Fibroblast of lung (primary cell): ENCODE measurements around the gene ITGB1. TPM values are rescaled to one million over a fixed set of nuclear protein-coding genes. Genes with fewer than 3 reads are reported as not detected.

Experiments used
- DNase-seq, 2 donors: peaks; one replicate each; pipeline versions ENCODE4 v3.0.0 to v3.0.0-alpha.2; 2010; ENCODE audit warnings: low read depth in 2 of 2
- H2AFZ ChIP-seq: 2 replicates; pipeline ENCODE4 v1.5.1; 2012; ENCODE audit warnings: low read length, control low read depth, inconsistent platforms
- H3K27ac ChIP-seq: 2 replicates; pipeline ENCODE4 v1.5.1; 2011; ENCODE audit warnings: low read length, control low read depth; ENCODE audit not compliant: insufficient read depth
- H3K27me3 ChIP-seq: 2 replicates; pipeline ENCODE4 v1.5.1; 2011; ENCODE audit warnings: mild to moderate bottlenecking, low read length; ENCODE audit not compliant: control insufficient read depth, insufficient read depth
- H3K36me3 ChIP-seq: 2 replicates; pipeline ENCODE4 v1.5.1; 2011; ENCODE audit warnings: low read length; ENCODE audit not compliant: control insufficient read depth, insufficient read depth
- H3K4me1 ChIP-seq: 2 replicates; pipeline ENCODE4 v1.5.1; 2011; ENCODE audit warnings: low read length; ENCODE audit not compliant: control insufficient read depth, insufficient read depth; ENCODE audit errors: extremely low read depth
- H3K4me2 ChIP-seq: 2 replicates; pipeline ENCODE4 v1.5.1; 2011; ENCODE audit warnings: low read length, control low read depth; ENCODE audit not compliant: insufficient read depth; ENCODE audit errors: extremely low read depth
- H3K4me3 ChIP-seq, 4 experiments: fragments of 200-600 bp in 1 of 4; sonication (generic) in 1 of 4; replicated peaks in 1 of 4; 2 replicates each; pipeline ENCODE4 v1.5.1; 2011 to 2016; ENCODE audit warnings: low read length in 4 of 4, low read depth in 3 of 4, mild to moderate bottlenecking in 3 of 4, control low read depth in 2 of 4, inconsistent platforms in 1 of 4, mixed read lengths in 1 of 4; ENCODE audit not compliant: insufficient read depth in 1 of 4; ENCODE audit errors: control extremely low read depth in 1 of 4
- H3K79me2 ChIP-seq: 2 replicates; pipeline ENCODE4 v1.5.1; 2012; ENCODE audit warnings: mild to moderate bottlenecking, low read length, inconsistent platforms; ENCODE audit not compliant: control insufficient read depth, insufficient read depth
- H3K9ac ChIP-seq: 2 replicates; pipeline ENCODE4 v1.5.1; 2011; ENCODE audit warnings: mild to moderate bottlenecking, low read length, control low read depth; ENCODE audit not compliant: insufficient read depth
- H3K9me3 ChIP-seq: 2 replicates; pipeline ENCODE4 v1.5.1; 2012; ENCODE audit warnings: low read depth, low read length; ENCODE audit not compliant: control insufficient read depth, insufficient read depth
- H4K20me1 ChIP-seq: 2 replicates; pipeline ENCODE4 v1.5.1; 2011; ENCODE audit warnings: low read length; ENCODE audit not compliant: control insufficient read depth, insufficient read depth; ENCODE audit errors: extremely low read depth
- CTCF ChIP-seq, 2 donors: IDR thresholded peaks in 1 of 2; conservative IDR thresholded peaks in 1 of 2; 1 replicate in 1 of 2; 2 replicates in 1 of 2; pipeline ENCODE4 v1.5.1; 2011 to 2012; ENCODE audit warnings: low read length in 2 of 2, control low read depth in 1 of 2, inconsistent platforms in 1 of 2, low read depth in 1 of 2, mild to moderate bottlenecking in 1 of 2
- EZH2 ChIP-seq: IDR thresholded peaks from 2 replicates; pipeline ENCODE4 v1.5.1; 2012; ENCODE audit warnings: low read length, control low read depth, mild to moderate bottlenecking; ENCODE audit errors: missing control alignments
- polyA plus RNA-seq, 2 donors: library from polyadenylated mRNA; depleted of rRNA in 1 of 2; stranded (reverse) in 1 of 2; unstranded in 1 of 2; fragments of >200 nt; gene quantifications; 2 replicates each; pipeline ENCODE4 v1.2.1, GENCODE V29; 2011 to 2012; ENCODE audit warnings: missing spikeins in 1 of 2
- total RNA-seq: library from RNA; depleted of rRNA; stranded (reverse); fragments of >200 nt; gene quantifications from 2 replicates; pipeline ENCODE4 v1.2.1, GENCODE V29; 2014

Gene ITGB1
- total and polyA plus RNA-seq, 2 donors (not counting 1 experiment from before 2014, with no cell fraction given), result 2,456 to 3,450 TPM

- Histone ChIP-seq H3K36me3 (no peaks in the 10 kb centered on the region), H2AFZ (no peak overlapping the region), H3K4me2 (no peak overlapping the region), H3K4me3 (no peak overlapping the region), H3K9me3 (no peaks in the 10 kb centered on the region), H3K27me3 (no peaks in the 10 kb centered on the region), H4K20me1 (no peaks in the 10 kb centered on the region), H3K9ac (no peak overlapping the region), H3K4me1 (no peaks in the 10 kb centered on the region), H3K27ac (no peak overlapping the region), H3K79me2 (no peaks in the 10 kb centered on the region)
- TF ChIP-seq CTCF (conservative IDR thresholded peaks at IDR 0.05 in 1 of 2, IDR thresholded peaks at IDR 0.05 in 1 of 2; ENCODE audit: low read depth in 1 of 2, low read length in 2 of 2), result no peak
- no peak for DNase-seq
These were observed 12.9 kb upstream of the ITGB1 start for GRCh38 chr10:32970910-32971309.

GRCh38 chr10:32964270-32964669 lies 6.2 kb upstream of the ITGB1 start:
- TF ChIP-seq CTCF (conservative IDR thresholded peaks at IDR 0.05 in 1 of 2, IDR thresholded peaks at IDR 0.05 in 1 of 2; ENCODE audit: low read depth in 1 of 2, low read length in 2 of 2) (no peak), EZH2 (no peak)
- H3K36me3 ChIP-seq, result no peaks in the 10 kb centered on the region
- H3K9me3 ChIP-seq, result no peaks in the 10 kb centered on the region
- H3K4me1 ChIP-seq, result peaks cover 7% of the 10 kb centered on the region
- H3K27ac ChIP-seq, result peak overlapping the region; percentile 84
- no peak for DNase-seq
- H2AFZ ChIP-seq, result no peak overlapping the region
- H3K4me3 ChIP-seq, result no peak overlapping the region
- H3K27me3 ChIP-seq, result no peaks in the 10 kb centered on the region
- no peak overlapping the region for H3K4me2 ChIP-seq
- H3K9ac ChIP-seq, result no peak overlapping the region
- peaks cover 19% of the 10 kb centered on the region for H3K79me2 ChIP-seq
- H4K20me1 ChIP-seq, result no peaks in the 10 kb centered on the region

- Histone ChIP-seq H3K4me3 (no peak overlapping the region), H3K36me3 (no peaks in the 10 kb centered on the region), H4K20me1 (no peaks in the 10 kb centered on the region), H3K9me3 (no peaks in the 10 kb centered on the region), H3K79me2 (peaks cover 29% of the 10 kb centered on the region), H3K4me2 (peak overlapping the region; percentile 84), H3K27ac (peak overlapping the region; percentile 84), H3K9ac (no peak overlapping the region), H2AFZ (no peak overlapping the region), H3K4me1 (peaks cover 7% of the 10 kb centered on the region), H3K27me3 (no peaks in the 10 kb centered on the region)
- no peak for TF ChIP-seq EZH2
- TF ChIP-seq CTCF (conservative IDR thresholded peaks at IDR 0.05 in 1 of 2, IDR thresholded peaks at IDR 0.05 in 1 of 2; ENCODE audit: low read depth in 1 of 2, low read length in 2 of 2), result no peak
- DNase-seq, result peak; percentile 88 to 91
These were observed 5.1 kb upstream of the ITGB1 start for GRCh38 chr10:32963096-32963495.
